Liver (tissue), 9 donors: ENCODE measurements around the gene CTSE. TPM values are rescaled to one million over a fixed set of nuclear protein-coding genes. Genes with fewer than 3 reads are reported as not detected.

Experiments used
- DNase-seq: peaks from one replicate; pipeline ENCODE4 v3.0.0-alpha.2; 2017; ENCODE audit warnings: low spot score
- H3K27ac ChIP-seq, 2 donors: one replicate each; pipeline ENCODE4 v1.7.0; 2013; ENCODE audit warnings: inconsistent platforms in 2 of 2, low read length in 2 of 2, control low read depth in 1 of 2, low read depth in 1 of 2, mild to moderate bottlenecking in 1 of 2
- H3K27me3 ChIP-seq, 4 donors: one replicate each; pipeline versions ENCODE4 v1.6.1 to v1.7.0; 2013; ENCODE audit warnings: low read length in 3 of 4, inconsistent platforms in 1 of 4, mild to moderate bottlenecking in 1 of 4, moderate library complexity in 1 of 4; ENCODE audit not compliant: control insufficient read depth in 4 of 4, insufficient read depth in 4 of 4
- H3K36me3 ChIP-seq, 4 donors: one replicate each; pipeline versions ENCODE4 v1.6.1 to v1.7.0; 2013; ENCODE audit warnings: low read length in 3 of 4, mild to moderate bottlenecking in 3 of 4, low read depth in 1 of 4, moderate library complexity in 1 of 4; ENCODE audit not compliant: control insufficient read depth in 4 of 4, insufficient read depth in 3 of 4
- H3K4me1 ChIP-seq, 4 donors: one replicate each; pipeline versions ENCODE4 v1.6.1 to v1.7.0; 2013; ENCODE audit warnings: low read length in 3 of 4, mild to moderate bottlenecking in 3 of 4, moderate library complexity in 1 of 4; ENCODE audit not compliant: control insufficient read depth in 4 of 4, insufficient read depth in 4 of 4
- H3K4me3 ChIP-seq, 3 donors: one replicate each; pipeline versions ENCODE4 v1.6.1 to v1.7.0; 2013; ENCODE audit warnings: low read length in 3 of 3, control low read depth in 1 of 3, low read depth in 1 of 3, mild to moderate bottlenecking in 1 of 3
- H3K9ac ChIP-seq, 2 donors: one replicate each; pipeline ENCODE4 v1.7.0; 2013; ENCODE audit warnings: low read length in 2 of 2, mild to moderate bottlenecking in 2 of 2, moderate library complexity in 2 of 2, control low read depth in 1 of 2, low read depth in 1 of 2
- H3K9me3 ChIP-seq, 4 donors: one replicate each; pipeline versions ENCODE4 v1.6.1 to v1.7.0; 2013; ENCODE audit warnings: low read length in 3 of 4; ENCODE audit not compliant: control insufficient read depth in 4 of 4
- FOXA1 ChIP-seq: IDR thresholded peaks from 2 replicates; pipeline ENCODE4 v1.6.1; 2016; ENCODE audit warnings: antibody characterized with exemption
- FOXA2 ChIP-seq: IDR thresholded peaks from 2 replicates; pipeline ENCODE4 v1.6.1; 2016; ENCODE audit warnings: antibody characterized with exemption
- NR2F2 ChIP-seq: IDR thresholded peaks from 2 replicates; pipeline ENCODE4 v1.6.1; 2016; ENCODE audit warnings: antibody characterized with exemption
- RXRA ChIP-seq, 2 donors: IDR thresholded peaks; 2 replicates each; pipeline ENCODE4 v1.6.1; 2017 to 2018; ENCODE audit warnings: antibody characterized with exemption in 2 of 2, mild to moderate bottlenecking in 1 of 2
- TAF1 ChIP-seq: conservative IDR thresholded peaks from 2 replicates; pipeline ENCODE4 v1.6.1; 2016; ENCODE audit warnings: antibody characterized with exemption, mild to moderate bottlenecking
- WGBS: extraction: QIAGEN DNeasy Blood & Tissue Kit; methylation state at CpG from one replicate; pipeline ENCODE4 v1.1.7; 2013; 5-methylcytosine and 5-hydroxymethylcytosine counted together
- polyA plus RNA-seq, 2 donors: library from polyadenylated mRNA; stranded (reverse) in 1 of 2; unstranded in 1 of 2; fragments of 200-250 nt in 1 of 2; fragments of >200 nt in 1 of 2; fragmentation: Nextera tagmentation in 1 of 2; extraction: Ambion mirVana in 1 of 2; gene quantifications; one replicate each; pipeline versions ENCODE4 v1.2.1 to v1.2.3, GENCODE V29; 2013 to 2015
- total RNA-seq, 2 donors: library from RNA; depleted of rRNA; stranded (reverse); fragments of >200 nt; gene quantifications; one replicate each; pipeline ENCODE4 v1.2.3, GENCODE V29; 2014
- TF ChIP-seq, protein P1 (sequence below): IDR thresholded peaks from 2 replicates; pipeline ENCODE4 v1.6.1; 2016; ENCODE audit warnings: antibody characterized with exemption
- TF ChIP-seq, protein P2 (sequence below): IDR thresholded peaks from 2 replicates; pipeline ENCODE4 v1.6.1; 2016; ENCODE audit warnings: antibody characterized with exemption
- TF ChIP-seq, protein P3 (sequence below): IDR thresholded peaks from 2 replicates; pipeline ENCODE4 v1.6.1; 2016; ENCODE audit warnings: antibody characterized with exemption, mild to moderate bottlenecking
- TF ChIP-seq, protein P4 (sequence below): IDR thresholded peaks from 2 replicates; pipeline ENCODE4 v1.6.1; 2016; ENCODE audit warnings: antibody characterized with exemption
- donor health status: healthy.
- donor health status: healthy.
- donor health status: healthy.
- donor health status: healthy.
- donor health status: healthy.

The CTSE gene
- total and polyA plus RNA-seq, 4 donors = under 0.01 to 32.8 (median 0.06) TPM

DNA sequence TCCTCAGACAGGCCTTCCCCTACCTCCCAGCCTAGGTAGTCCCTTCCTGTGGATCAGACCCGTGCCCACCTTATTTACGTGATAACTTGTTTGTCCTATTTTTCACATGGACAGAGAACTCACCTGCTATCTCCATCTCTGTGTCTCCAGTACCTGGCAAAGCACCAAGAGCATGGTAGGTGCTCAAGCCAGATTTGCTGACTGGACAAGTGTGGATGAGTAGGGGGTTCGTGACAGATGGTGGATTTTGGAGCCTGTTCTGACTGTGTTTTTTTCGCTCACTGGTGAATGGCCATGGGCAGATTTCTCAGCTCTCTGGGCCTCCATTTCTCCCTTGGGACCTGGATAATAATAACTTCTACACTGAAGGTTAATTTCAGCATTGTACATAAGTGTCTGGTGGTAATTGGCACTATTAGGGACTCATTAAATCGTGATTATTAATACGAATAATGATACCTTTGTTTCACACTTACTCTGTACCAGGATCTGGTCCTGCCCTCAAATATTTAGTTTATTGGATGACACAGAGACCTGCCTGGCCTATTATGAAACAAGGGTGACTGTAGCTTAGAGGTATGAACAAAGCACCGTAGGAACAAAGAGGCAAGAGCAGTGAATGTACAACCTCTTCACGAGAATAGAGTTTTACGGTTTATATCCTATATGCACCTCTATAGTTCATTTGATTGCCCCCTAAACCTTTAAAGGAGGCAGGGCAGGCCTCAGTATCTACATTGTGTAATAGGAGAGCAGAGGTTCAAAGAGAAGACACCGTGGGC lies 56.0 kb downstream of the CTSE start:
- H3K9me3 ChIP-seq = no peaks in the 10 kb centered on the region
- 85% methylated on average over 10 of the region's 10 CpGs for WGBS
- TF ChIP-seq, protein P1, sequence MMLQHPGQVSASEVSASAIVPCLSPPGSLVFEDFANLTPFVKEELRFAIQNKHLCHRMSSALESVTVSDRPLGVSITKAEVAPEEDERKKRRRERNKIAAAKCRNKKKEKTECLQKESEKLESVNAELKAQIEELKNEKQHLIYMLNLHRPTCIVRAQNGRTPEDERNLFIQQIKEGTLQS = no peak
- TF ChIP-seq, protein P2, sequence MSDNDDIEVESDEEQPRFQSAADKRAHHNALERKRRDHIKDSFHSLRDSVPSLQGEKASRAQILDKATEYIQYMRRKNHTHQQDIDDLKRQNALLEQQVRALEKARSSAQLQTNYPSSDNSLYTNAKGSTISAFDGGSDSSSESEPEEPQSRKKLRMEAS = no peak
- TF ChIP-seq TAF1 (no peak), FOXA2 (no peak), FOXA1 (no peak)
- TF ChIP-seq, protein P3, sequence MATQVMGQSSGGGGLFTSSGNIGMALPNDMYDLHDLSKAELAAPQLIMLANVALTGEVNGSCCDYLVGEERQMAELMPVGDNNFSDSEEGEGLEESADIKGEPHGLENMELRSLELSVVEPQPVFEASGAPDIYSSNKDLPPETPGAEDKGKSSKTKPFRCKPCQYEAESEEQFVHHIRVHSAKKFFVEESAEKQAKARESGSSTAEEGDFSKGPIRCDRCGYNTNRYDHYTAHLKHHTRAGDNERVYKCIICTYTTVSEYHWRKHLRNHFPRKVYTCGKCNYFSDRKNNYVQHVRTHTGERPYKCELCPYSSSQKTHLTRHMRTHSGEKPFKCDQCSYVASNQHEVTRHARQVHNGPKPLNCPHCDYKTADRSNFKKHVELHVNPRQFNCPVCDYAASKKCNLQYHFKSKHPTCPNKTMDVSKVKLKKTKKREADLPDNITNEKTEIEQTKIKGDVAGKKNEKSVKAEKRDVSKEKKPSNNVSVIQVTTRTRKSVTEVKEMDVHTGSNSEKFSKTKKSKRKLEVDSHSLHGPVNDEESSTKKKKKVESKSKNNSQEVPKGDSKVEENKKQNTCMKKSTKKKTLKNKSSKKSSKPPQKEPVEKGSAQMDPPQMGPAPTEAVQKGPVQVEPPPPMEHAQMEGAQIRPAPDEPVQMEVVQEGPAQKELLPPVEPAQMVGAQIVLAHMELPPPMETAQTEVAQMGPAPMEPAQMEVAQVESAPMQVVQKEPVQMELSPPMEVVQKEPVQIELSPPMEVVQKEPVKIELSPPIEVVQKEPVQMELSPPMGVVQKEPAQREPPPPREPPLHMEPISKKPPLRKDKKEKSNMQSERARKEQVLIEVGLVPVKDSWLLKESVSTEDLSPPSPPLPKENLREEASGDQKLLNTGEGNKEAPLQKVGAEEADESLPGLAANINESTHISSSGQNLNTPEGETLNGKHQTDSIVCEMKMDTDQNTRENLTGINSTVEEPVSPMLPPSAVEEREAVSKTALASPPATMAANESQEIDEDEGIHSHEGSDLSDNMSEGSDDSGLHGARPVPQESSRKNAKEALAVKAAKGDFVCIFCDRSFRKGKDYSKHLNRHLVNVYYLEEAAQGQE = no peak
- H3K4me1 ChIP-seq = no peaks in the 10 kb centered on the region
- DNase-seq = no peak
- H3K27me3 ChIP-seq = no peaks in the 10 kb centered on the region
- no peaks in the 10 kb centered on the region for H3K36me3 ChIP-seq
- H3K27ac ChIP-seq = no peak overlapping the region
- H3K4me3 ChIP-seq = no peak overlapping the region
- H3K9ac ChIP-seq = no peak overlapping the region

DNA sequence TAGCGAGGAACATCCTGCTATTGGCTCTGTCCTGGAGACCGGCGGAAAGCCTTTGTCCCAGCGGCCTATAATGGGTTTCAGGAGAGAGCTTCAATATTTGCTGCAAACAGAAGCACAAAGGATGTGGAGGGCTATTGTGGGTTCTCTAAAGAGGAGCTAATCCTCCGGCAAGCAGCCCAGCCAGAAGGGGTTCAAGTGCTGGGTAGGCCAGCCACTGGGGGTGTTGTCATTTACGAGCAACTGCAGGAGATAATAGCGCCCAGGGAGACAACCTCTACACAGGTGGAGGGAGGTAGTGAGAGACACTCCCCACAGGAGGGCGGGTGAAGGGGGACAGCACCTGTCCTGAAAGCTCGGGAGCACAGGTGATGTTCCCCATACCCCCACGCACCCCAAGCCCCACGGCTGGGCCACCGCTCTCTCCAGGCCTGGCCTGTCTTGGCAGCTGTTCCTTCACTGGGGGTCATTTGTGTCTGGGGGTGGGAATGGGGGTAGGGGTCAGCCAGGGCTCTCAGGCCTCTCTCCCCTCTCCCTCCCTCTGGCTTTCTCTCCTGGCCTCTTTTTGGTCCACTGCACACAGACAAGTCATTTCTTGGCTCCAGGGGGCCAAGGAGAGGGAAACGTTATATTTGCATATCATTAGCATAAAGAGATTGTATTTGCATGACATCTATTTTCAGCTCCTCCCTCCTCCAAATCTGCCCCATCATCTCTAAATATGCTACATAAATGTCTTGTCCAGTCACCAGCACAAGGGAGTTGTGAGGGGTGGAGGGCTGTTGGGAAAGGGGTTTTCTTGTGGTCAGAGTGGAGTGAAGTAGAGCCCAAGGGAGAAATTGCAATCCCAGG lies 58.4 kb downstream of the CTSE start:
- WGBS = 82% methylated on average over 13 of the region's 13 CpGs
- Histone ChIP-seq H3K9me3 (no peaks in the 10 kb centered on the region), H3K36me3 (no peaks in the 10 kb centered on the region)

More for the DNA sequence above, 58.4 kb downstream of the CTSE start:
- Histone ChIP-seq H3K27me3 (no peaks in the 10 kb centered on the region), H3K9ac (no peak overlapping the region), H3K27ac (no peak overlapping the region), H3K4me3 (no peak overlapping the region), H3K4me1 (no peaks in the 10 kb centered on the region)
- no peak for DNase-seq
- TF ChIP-seq, protein P4, sequence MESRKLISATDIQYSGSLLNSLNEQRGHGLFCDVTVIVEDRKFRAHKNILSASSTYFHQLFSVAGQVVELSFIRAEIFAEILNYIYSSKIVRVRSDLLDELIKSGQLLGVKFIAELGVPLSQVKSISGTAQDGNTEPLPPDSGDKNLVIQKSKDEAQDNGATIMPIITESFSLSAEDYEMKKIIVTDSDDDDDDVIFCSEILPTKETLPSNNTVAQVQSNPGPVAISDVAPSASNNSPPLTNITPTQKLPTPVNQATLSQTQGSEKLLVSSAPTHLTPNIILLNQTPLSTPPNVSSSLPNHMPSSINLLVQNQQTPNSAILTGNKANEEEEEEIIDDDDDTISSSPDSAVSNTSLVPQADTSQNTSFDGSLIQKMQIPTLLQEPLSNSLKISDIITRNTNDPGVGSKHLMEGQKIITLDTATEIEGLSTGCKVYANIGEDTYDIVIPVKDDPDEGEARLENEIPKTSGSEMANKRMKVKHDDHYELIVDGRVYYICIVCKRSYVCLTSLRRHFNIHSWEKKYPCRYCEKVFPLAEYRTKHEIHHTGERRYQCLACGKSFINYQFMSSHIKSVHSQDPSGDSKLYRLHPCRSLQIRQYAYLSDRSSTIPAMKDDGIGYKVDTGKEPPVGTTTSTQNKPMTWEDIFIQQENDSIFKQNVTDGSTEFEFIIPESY = no peak
- TF ChIP-seq RXRA (IDR thresholded peaks at IDR 0.05) (no peak), FOXA1 (no peak), TAF1 (no peak), NR2F2 (no peak)
